Stimulated activated CD4-positive, alpha-beta T cell treated with anti-CD3 and anti-CD28 coated beads, TNF-alpha, amount 100 ng/mL, for 24 hours (primary cell): Measurements from ENCODE around the gene MYOM1.
A peak's percentile ranks its signal among the peaks of the same experiment; 100 is the strongest.

Experiments
- DNase-seq, 3 experiments: peaks; one replicate each; pipeline ENCODE4 v3.0.0-alpha.2; 2020; ENCODE audit warnings: low read depth in 3 of 3

Gene MYOM1

GRCh38 chr18:3151399-3152264 lies 68.1 kb downstream of the MYOM1 start:
- DNase-seq: no peak

- no peak for DNase-seq
Measured at GRCh38 chr18:3150688-3151087, 69.1 kb downstream of the MYOM1 start.

- DNase-seq: no peak
Measured at GRCh38 chr18:3150274-3150673, 69.5 kb downstream of the MYOM1 start.

GRCh38 chr18:3148930-3149535 lies 70.7 kb downstream of the MYOM1 start:
- DNase-seq: no peak

GRCh38 chr18:3147935-3148554 lies 71.7 kb downstream of the MYOM1 start:
- no peak for DNase-seq

GRCh38 chr18:3140986-3141639 lies 78.7 kb downstream of the MYOM1 start:
- no peak for DNase-seq

- DNase-seq: no peak
Measured at GRCh38 chr18:3140342-3140741, 79.4 kb downstream of the MYOM1 start.

GRCh38 chr18:3139406-3139805 lies 80.4 kb downstream of the MYOM1 start:
- no peak for DNase-seq

- no peak for DNase-seq
Measured at GRCh38 chr18:3138274-3138975, 81.3 kb downstream of the MYOM1 start.

- DNase-seq: no peak
Measured at GRCh38 chr18:3135536-3135935, 84.2 kb downstream of the MYOM1 start.

GRCh38 chr18:3132700-3133099 lies 87.1 kb downstream of the MYOM1 start:
- DNase-seq: no peak

- DNase-seq: no peak
Measured at GRCh38 chr18:3130344-3130743, 89.4 kb downstream of the MYOM1 start.

- peak; percentile 58 to 80 (median 69) for DNase-seq
Measured at GRCh38 chr18:3129053-3129864, 90.5 kb downstream of the MYOM1 start.

- DNase-seq: no peak
Measured at GRCh38 chr18:3126457-3127097, 93.2 kb downstream of the MYOM1 start.

GRCh38 chr18:3124822-3125221 lies 94.9 kb downstream of the MYOM1 start:
- no peak for DNase-seq

GRCh38 chr18:3122851-3123250 lies 96.9 kb downstream of the MYOM1 start:
- DNase-seq: no peak

- no peak for DNase-seq
Measured at GRCh38 chr18:3121259-3121658, 98.5 kb downstream of the MYOM1 start.

- no peak for DNase-seq
Measured at GRCh38 chr18:3120356-3120755, 99.4 kb downstream of the MYOM1 start.

- no peak for DNase-seq
Measured at GRCh38 chr18:3119401-3120341, 100.1 kb downstream of the MYOM1 start.
